SU-DHL-6 (cell line): ENCODE results near the gene PALMD.

Experiments used
- CTCF ChIP-seq: fragments of 200-600 bp; sonication (generic); IDR thresholded peaks from one replicate; pipeline ENCODE4 v1.5.1; 2017; ENCODE audit warnings: antibody characterized with exemption, mild to moderate bottlenecking, low read length, moderate library complexity; ENCODE audit not compliant: insufficient read depth, poor library complexity, severe bottlenecking
- EZH2phosphoT487 ChIP-seq: fragments of 200-600 bp; sonication (generic), shearing (Covaris generic); conservative IDR thresholded peaks from 2 replicates; pipeline ENCODE4 v1.6.1; 2018; ENCODE audit warnings: mild to moderate bottlenecking, antibody characterized with exemption, low read length, moderate library complexity, mixed read lengths

- TF ChIP-seq CTCF (no peak), EZH2phosphoT487 (no peak)
Measured at GRCh38 chr1:99639945-99640344, 6.0 kb upstream of the PALMD start.
